Skeletal muscle cell (primary cell): Measurements from ENCODE around the gene METTL21C.

Experiments
- DNase-seq: peaks from one replicate; pipeline ENCODE4 v3.0.0-alpha.2; 2010; ENCODE audit warnings: low read depth
- H3K4me3 ChIP-seq: 2 replicates; pipeline ENCODE4 v1.5.1; 2011; ENCODE audit warnings: low read depth, mild to moderate bottlenecking, control low read depth, low read length, moderate library complexity

METTL21C gene

GRCh38 chr13:102699504-102699903 lies 4.7 kb upstream of the METTL21C start:
- no peak for DNase-seq
- no peak overlapping the region for H3K4me3 ChIP-seq

- no peak for DNase-seq
Measured at GRCh38 chr13:102698649-102698980, 3.8 kb upstream of the METTL21C start.

GRCh38 chr13:102697929-102698648 lies 3.2 kb upstream of the METTL21C start:
- no peak for DNase-seq
- no peak overlapping the region for H3K4me3 ChIP-seq

More at GRCh38 chr13:102698649-102698980, 3.8 kb upstream of the METTL21C start:
- H3K4me3 ChIP-seq, result no peak overlapping the region

GRCh38 chr13:102697264-102697663 lies 2.4 kb upstream of the METTL21C start:
- DNase-seq, result no peak
- no peak overlapping the region for H3K4me3 ChIP-seq

- DNase-seq, result no peak
- no peak overlapping the region for H3K4me3 ChIP-seq
Measured at GRCh38 chr13:102696465-102696864, 1.6 kb upstream of the METTL21C start.

GRCh38 chr13:102693776-102694175 lies 1.1 kb downstream of the METTL21C start:
- DNase-seq, result no peak
- no peak overlapping the region for H3K4me3 ChIP-seq

GRCh38 chr13:102693250-102693649 lies 1.6 kb downstream of the METTL21C start:
- no peak overlapping the region for H3K4me3 ChIP-seq
- DNase-seq, result no peak

GRCh38 chr13:102692491-102692826 lies 2.4 kb downstream of the METTL21C start:
- no peak overlapping the region for H3K4me3 ChIP-seq
- DNase-seq, result no peak

GRCh38 chr13:102690883-102691282 lies 4.0 kb downstream of the METTL21C start:
- H3K4me3 ChIP-seq, result no peak overlapping the region

GRCh38 chr13:102688306-102688973 lies 6.4 kb downstream of the METTL21C start:
- DNase-seq, result no peak
- no peak overlapping the region for H3K4me3 ChIP-seq

More at GRCh38 chr13:102690883-102691282, 4.0 kb downstream of the METTL21C start:
- no peak for DNase-seq

- H3K4me3 ChIP-seq, result no peak overlapping the region
- no peak for DNase-seq
Measured at GRCh38 chr13:102687520-102687919, 7.3 kb downstream of the METTL21C start.

- DNase-seq, result no peak
- no peak overlapping the region for H3K4me3 ChIP-seq
Measured at GRCh38 chr13:102686024-102686423, 8.8 kb downstream of the METTL21C start.

- no peak overlapping the region for H3K4me3 ChIP-seq
- DNase-seq, result no peak
Measured at GRCh38 chr13:102683637-102684036, 11.2 kb downstream of the METTL21C start.

GRCh38 chr13:102682727-102683126 lies 12.1 kb downstream of the METTL21C start:
- DNase-seq, result no peak
- no peak overlapping the region for H3K4me3 ChIP-seq

GRCh38 chr13:102682211-102682610 lies 12.6 kb downstream of the METTL21C start:
- DNase-seq, result no peak
- no peak overlapping the region for H3K4me3 ChIP-seq

- no peak for DNase-seq
Measured at GRCh38 chr13:102680842-102681740, 13.8 kb downstream of the METTL21C start.

GRCh38 chr13:102680133-102680717 lies 14.6 kb downstream of the METTL21C start:
- H3K4me3 ChIP-seq, result no peak overlapping the region
- no peak for DNase-seq

More at GRCh38 chr13:102680842-102681740, 13.8 kb downstream of the METTL21C start:
- H3K4me3 ChIP-seq, result no peak overlapping the region

GRCh38 chr13:102679449-102680132 lies 15.3 kb downstream of the METTL21C start:
- DNase-seq, result no peak
- H3K4me3 ChIP-seq, result no peak overlapping the region

GRCh38 chr13:102678339-102679107 lies 16.3 kb downstream of the METTL21C start:
- no peak for DNase-seq
- no peak overlapping the region for H3K4me3 ChIP-seq
